ENCODE measurements around the gene LRRC51. TPM values are rescaled to one million over a fixed set of nuclear protein-coding genes. Genes with fewer than 3 reads are reported as not detected.
"Not testable (repeated sequence)": the region's sequence is repeated elsewhere in the genome, so short reads cannot be mapped to it uniquely, and the experiment has no call there.

LRRC51 gene
- total RNA-seq, 1 donor from 2014 or later = 4.4 TPM

DNA sequence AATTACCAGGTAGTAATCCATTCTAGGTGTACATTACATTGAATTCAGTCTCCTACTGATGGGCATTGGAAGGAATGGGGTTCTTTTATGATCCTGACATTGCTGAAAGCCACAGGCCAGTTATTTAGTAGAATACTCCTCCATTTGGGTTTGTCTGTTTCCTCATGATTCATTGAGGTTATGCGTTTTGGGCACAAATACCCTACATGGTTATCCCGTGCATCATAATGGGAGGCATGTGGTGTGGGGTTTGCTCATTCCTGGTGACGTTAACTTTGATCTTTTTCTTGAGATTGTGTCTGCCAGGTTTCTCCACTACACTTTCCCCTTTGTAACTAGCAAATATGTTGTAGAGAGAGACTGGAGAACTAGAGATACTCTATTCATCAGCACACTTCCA lies 60.4 kb downstream of the LRRC51 start:
- Histone ChIP-seq H3K27ac (ENCODE audit: low read depth, low read length) (peak overlapping the region; percentile 74), H3K4me3 (ENCODE audit: insufficient read depth, low read depth, low read length) (no peak overlapping the region), H3K27me3 (ENCODE audit: insufficient read depth, low read length) (no peaks in the 10 kb centered on the region), H3K4me2 (ENCODE audit: low read length) (peak overlapping the region; percentile 61), H3K9me3 (ENCODE audit: insufficient read depth, low read depth, low read length) (no peaks in the 10 kb centered on the region), H4K20me1 (ENCODE audit: insufficient read depth, low read length) (no peaks in the 10 kb centered on the region), H3K79me2 (ENCODE audit: insufficient read depth, low read length) (no peaks in the 10 kb centered on the region), H3K9ac (ENCODE audit: low read length) (peak overlapping the region; percentile 52), H2AFZ (ENCODE audit: low read depth, low read length) (no peak overlapping the region), H3K36me3 (ENCODE audit: insufficient read depth, low read length) (no peaks in the 10 kb centered on the region), H3K4me1 (ENCODE audit: insufficient read depth, low read length) (peaks cover 20% of the 10 kb centered on the region)
- TF ChIP-seq, protein P1, sequence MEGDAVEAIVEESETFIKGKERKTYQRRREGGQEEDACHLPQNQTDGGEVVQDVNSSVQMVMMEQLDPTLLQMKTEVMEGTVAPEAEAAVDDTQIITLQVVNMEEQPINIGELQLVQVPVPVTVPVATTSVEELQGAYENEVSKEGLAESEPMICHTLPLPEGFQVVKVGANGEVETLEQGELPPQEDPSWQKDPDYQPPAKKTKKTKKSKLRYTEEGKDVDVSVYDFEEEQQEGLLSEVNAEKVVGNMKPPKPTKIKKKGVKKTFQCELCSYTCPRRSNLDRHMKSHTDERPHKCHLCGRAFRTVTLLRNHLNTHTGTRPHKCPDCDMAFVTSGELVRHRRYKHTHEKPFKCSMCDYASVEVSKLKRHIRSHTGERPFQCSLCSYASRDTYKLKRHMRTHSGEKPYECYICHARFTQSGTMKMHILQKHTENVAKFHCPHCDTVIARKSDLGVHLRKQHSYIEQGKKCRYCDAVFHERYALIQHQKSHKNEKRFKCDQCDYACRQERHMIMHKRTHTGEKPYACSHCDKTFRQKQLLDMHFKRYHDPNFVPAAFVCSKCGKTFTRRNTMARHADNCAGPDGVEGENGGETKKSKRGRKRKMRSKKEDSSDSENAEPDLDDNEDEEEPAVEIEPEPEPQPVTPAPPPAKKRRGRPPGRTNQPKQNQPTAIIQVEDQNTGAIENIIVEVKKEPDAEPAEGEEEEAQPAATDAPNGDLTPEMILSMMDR (IDR thresholded peaks at IDR 0.05; ENCODE audit: insufficient read depth, low read depth, low read length) = no peak
- no peak for TF ChIP-seq EZH2 (IDR thresholded peaks at IDR 0.05; ENCODE audit: insufficient read depth, low read length)
- DNase-seq (ENCODE audit: low read depth) (peak; percentile 96), FAIRE-seq (peak; percentile 93)
- no peaks in the 10 kb centered on the region for H3K9me3 Mint-ChIP-seq (ENCODE audit: unreplicated experiment)
- no peaks in the 10 kb centered on the region for H3K27me3 Mint-ChIP-seq (ENCODE audit: low read depth, unreplicated experiment)
- H3K27ac Mint-ChIP-seq (ENCODE audit: unreplicated experiment) = peak overlapping the region; percentile 56
- H3K36me3 Mint-ChIP-seq (ENCODE audit: low read depth, unreplicated experiment) = no peaks in the 10 kb centered on the region
- H3K4me1 Mint-ChIP-seq (ENCODE audit: low read depth, unreplicated experiment) = peaks cover 18% of the 10 kb centered on the region
- H3K4me3 Mint-ChIP-seq (ENCODE audit: unreplicated experiment) = no peak overlapping the region

DNA sequence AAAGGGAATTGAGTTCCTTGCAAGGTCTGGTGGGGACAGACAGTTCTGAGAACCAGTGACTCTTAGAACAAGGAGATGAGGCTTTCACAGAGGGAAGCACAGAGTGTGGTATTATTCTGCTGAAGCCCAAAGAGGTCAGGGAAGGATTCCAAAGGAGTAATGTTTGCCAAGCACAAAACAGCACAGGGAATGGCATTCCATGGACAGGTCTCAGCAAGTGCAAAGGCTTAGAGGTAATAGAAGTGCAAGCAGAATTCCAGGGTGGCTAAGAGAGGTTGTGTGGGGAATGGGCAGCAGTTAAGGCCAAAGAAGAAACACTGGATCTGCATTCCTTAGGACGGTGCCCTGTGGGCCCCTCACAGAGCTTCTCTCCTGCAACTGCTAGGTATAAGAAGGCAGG lies 61.4 kb downstream of the LRRC51 start:
- DNase-seq (ENCODE audit: low read depth) = peak; percentile 52
- not testable (repeated sequence) for H3K4me3 ChIP-seq (ENCODE audit: insufficient read depth, low read depth, low read length); H3K79me2 ChIP-seq (ENCODE audit: insufficient read depth, low read length); H3K27me3 ChIP-seq (ENCODE audit: insufficient read depth, low read length); H3K9me3 ChIP-seq (ENCODE audit: insufficient read depth, low read depth, low read length); H2AFZ ChIP-seq (ENCODE audit: low read depth, low read length); H3K4me2 ChIP-seq (ENCODE audit: low read length); H3K9me3 Mint-ChIP-seq (ENCODE audit: unreplicated experiment); H3K36me3 ChIP-seq (ENCODE audit: insufficient read depth, low read length); H3K4me3 Mint-ChIP-seq (ENCODE audit: unreplicated experiment); H4K20me1 ChIP-seq (ENCODE audit: insufficient read depth, low read length); H3K36me3 Mint-ChIP-seq (ENCODE audit: low read depth, unreplicated experiment); H3K27me3 Mint-ChIP-seq (ENCODE audit: low read depth, unreplicated experiment)
- Mint-ChIP-seq H3K27ac (ENCODE audit: unreplicated experiment) (peak overlapping the region; percentile 72), H3K4me1 (ENCODE audit: low read depth, unreplicated experiment) (peaks cover 18% of the 10 kb centered on the region)
- Histone ChIP-seq H3K9ac (ENCODE audit: low read length) (peak overlapping the region; percentile 52), H3K27ac (ENCODE audit: low read depth, low read length) (peak overlapping the region; percentile 73), H3K4me1 (ENCODE audit: insufficient read depth, low read length) (peaks cover 20% of the 10 kb centered on the region)
- peak; percentile 26 for FAIRE-seq

DNA sequence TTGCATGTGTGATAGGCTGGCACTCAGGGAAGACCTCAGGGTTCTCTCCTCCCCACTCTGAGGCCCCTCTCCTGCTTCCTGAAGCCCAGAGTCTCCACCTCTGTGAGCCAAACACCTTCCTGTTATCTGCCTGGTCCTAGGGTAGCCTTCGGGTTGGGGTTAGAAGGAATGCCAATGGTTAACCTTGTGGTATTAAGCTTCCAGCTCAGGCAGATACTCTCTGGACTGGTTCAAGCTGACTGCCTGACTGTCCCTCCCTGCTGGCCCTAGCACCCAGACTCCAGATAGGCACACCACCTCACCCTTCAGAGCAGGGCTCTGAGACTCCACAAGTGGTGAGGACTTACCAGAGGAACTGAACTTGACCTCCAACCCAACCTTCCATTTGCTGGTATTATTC lies 61.9 kb downstream of the LRRC51 start:
- not testable (repeated sequence) for H3K9me3 Mint-ChIP-seq (ENCODE audit: unreplicated experiment); H3K9me3 ChIP-seq (ENCODE audit: insufficient read depth, low read depth, low read length); H4K20me1 ChIP-seq (ENCODE audit: insufficient read depth, low read length); FAIRE-seq; H3K4me3 Mint-ChIP-seq (ENCODE audit: unreplicated experiment); H3K4me2 ChIP-seq (ENCODE audit: low read length); H3K9ac ChIP-seq (ENCODE audit: low read length); H3K27me3 Mint-ChIP-seq (ENCODE audit: low read depth, unreplicated experiment); DNase-seq (ENCODE audit: low read depth); H3K4me3 ChIP-seq (ENCODE audit: insufficient read depth, low read depth, low read length); H3K27me3 ChIP-seq (ENCODE audit: insufficient read depth, low read length); H3K36me3 ChIP-seq (ENCODE audit: insufficient read depth, low read length); H2AFZ ChIP-seq (ENCODE audit: low read depth, low read length); H3K79me2 ChIP-seq (ENCODE audit: insufficient read depth, low read length); H3K36me3 Mint-ChIP-seq (ENCODE audit: low read depth, unreplicated experiment); H3K27ac ChIP-seq (ENCODE audit: low read depth, low read length)
- Mint-ChIP-seq H3K4me1 (ENCODE audit: low read depth, unreplicated experiment) (peaks cover 18% of the 10 kb centered on the region), H3K27ac (ENCODE audit: unreplicated experiment) (peak overlapping the region; percentile 72)
- H3K4me1 ChIP-seq (ENCODE audit: insufficient read depth, low read length) = peaks cover 20% of the 10 kb centered on the region
